Measurements from ENCODE around the gene MRPL58.

MRPL58 gene

GRCh38 chr17:74992223-74992622, 20.2 kb upstream of the MRPL58 start:
- Histone ChIP-seq H4K20me1 (ENCODE audit: insufficient read depth, low read length, poor library complexity, severe bottlenecking) (no peaks in the 10 kb centered on the region), H3K36me3 (ENCODE audit: insufficient read depth, low read length) (no peaks in the 10 kb centered on the region), H3F3A (ENCODE audit: low read depth) (no peaks in the 10 kb centered on the region), H3K4me2 (ENCODE audit: low read depth, low read length, poor library complexity, severe bottlenecking) (no peak overlapping the region), H3K9me2 (replicated peaks; ENCODE audit: low read depth, low read length) (no peaks in the 10 kb centered on the region), H3K79me2 (ENCODE audit: insufficient read depth, low read length) (no peaks in the 10 kb centered on the region), H3K9me3 (ENCODE audit: insufficient read depth, low read depth, low read length) (no peaks in the 10 kb centered on the region), H2AFZ (ENCODE audit: low read length) (no peak overlapping the region), H3K4me3 (ENCODE audit: low read length, poor library complexity, severe bottlenecking) (no peak overlapping the region), H3K9ac (ENCODE audit: low read depth, low read length, poor library complexity, severe bottlenecking) (no peak overlapping the region), H3K4me1 (ENCODE audit: insufficient read depth, low read length, poor library complexity, severe bottlenecking) (peaks cover 6% of the 10 kb centered on the region), H3K27me3 (ENCODE audit: insufficient read depth, low read length, poor library complexity, severe bottlenecking) (peaks cover 14% of the 10 kb centered on the region)
- TF ChIP-seq, protein P1, sequence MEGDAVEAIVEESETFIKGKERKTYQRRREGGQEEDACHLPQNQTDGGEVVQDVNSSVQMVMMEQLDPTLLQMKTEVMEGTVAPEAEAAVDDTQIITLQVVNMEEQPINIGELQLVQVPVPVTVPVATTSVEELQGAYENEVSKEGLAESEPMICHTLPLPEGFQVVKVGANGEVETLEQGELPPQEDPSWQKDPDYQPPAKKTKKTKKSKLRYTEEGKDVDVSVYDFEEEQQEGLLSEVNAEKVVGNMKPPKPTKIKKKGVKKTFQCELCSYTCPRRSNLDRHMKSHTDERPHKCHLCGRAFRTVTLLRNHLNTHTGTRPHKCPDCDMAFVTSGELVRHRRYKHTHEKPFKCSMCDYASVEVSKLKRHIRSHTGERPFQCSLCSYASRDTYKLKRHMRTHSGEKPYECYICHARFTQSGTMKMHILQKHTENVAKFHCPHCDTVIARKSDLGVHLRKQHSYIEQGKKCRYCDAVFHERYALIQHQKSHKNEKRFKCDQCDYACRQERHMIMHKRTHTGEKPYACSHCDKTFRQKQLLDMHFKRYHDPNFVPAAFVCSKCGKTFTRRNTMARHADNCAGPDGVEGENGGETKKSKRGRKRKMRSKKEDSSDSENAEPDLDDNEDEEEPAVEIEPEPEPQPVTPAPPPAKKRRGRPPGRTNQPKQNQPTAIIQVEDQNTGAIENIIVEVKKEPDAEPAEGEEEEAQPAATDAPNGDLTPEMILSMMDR (conservative IDR thresholded peaks at IDR 0.05; ENCODE audit: low read length) = no peak
- no peak for TF ChIP-seq EZH2phosphoT487 (IDR thresholded peaks at IDR 0.05; ENCODE audit: borderline replicate concordance)

- Histone ChIP-seq H3K9me3 (ENCODE audit: insufficient read depth, low read depth, low read length) (no peaks in the 10 kb centered on the region), H2AFZ (ENCODE audit: low read length) (no peak overlapping the region), H3K9ac (ENCODE audit: low read depth, low read length, poor library complexity, severe bottlenecking) (no peak overlapping the region), H3K4me1 (ENCODE audit: insufficient read depth, low read length, poor library complexity, severe bottlenecking) (no peaks in the 10 kb centered on the region), H3K4me3 (ENCODE audit: low read length, poor library complexity, severe bottlenecking) (no peak overlapping the region), H3K9me2 (replicated peaks; ENCODE audit: low read depth, low read length) (no peaks in the 10 kb centered on the region), H3K27me3 (ENCODE audit: insufficient read depth, low read length, poor library complexity, severe bottlenecking) (no peaks in the 10 kb centered on the region), H3K36me3 (ENCODE audit: insufficient read depth, low read length) (no peaks in the 10 kb centered on the region), H3K4me2 (ENCODE audit: low read depth, low read length, poor library complexity, severe bottlenecking) (no peak overlapping the region), H3K79me2 (ENCODE audit: insufficient read depth, low read length) (no peaks in the 10 kb centered on the region), H4K20me1 (ENCODE audit: insufficient read depth, low read length, poor library complexity, severe bottlenecking) (no peaks in the 10 kb centered on the region), H3F3A (ENCODE audit: low read depth) (no peaks in the 10 kb centered on the region)
- TF ChIP-seq, protein P1 (conservative IDR thresholded peaks at IDR 0.05; ENCODE audit: low read length) = no peak
Measured at GRCh38 chr17:74994440-74994839, 18.0 kb upstream of the MRPL58 start.

- Histone ChIP-seq H3K9me3 (ENCODE audit: insufficient read depth, low read depth, low read length) (no peaks in the 10 kb centered on the region), H3K4me3 (ENCODE audit: low read length, poor library complexity, severe bottlenecking) (no peak overlapping the region), H3K4me1 (ENCODE audit: insufficient read depth, low read length, poor library complexity, severe bottlenecking) (no peaks in the 10 kb centered on the region), H3K27me3 (ENCODE audit: insufficient read depth, low read length, poor library complexity, severe bottlenecking) (no peaks in the 10 kb centered on the region), H3K36me3 (ENCODE audit: insufficient read depth, low read length) (no peaks in the 10 kb centered on the region), H3K79me2 (ENCODE audit: insufficient read depth, low read length) (no peaks in the 10 kb centered on the region), H2AFZ (ENCODE audit: low read length) (no peak overlapping the region), H4K20me1 (ENCODE audit: insufficient read depth, low read length, poor library complexity, severe bottlenecking) (no peaks in the 10 kb centered on the region), H3K4me2 (ENCODE audit: low read depth, low read length, poor library complexity, severe bottlenecking) (no peak overlapping the region), H3F3A (ENCODE audit: low read depth) (no peaks in the 10 kb centered on the region), H3K9ac (ENCODE audit: low read depth, low read length, poor library complexity, severe bottlenecking) (no peak overlapping the region), H3K9me2 (replicated peaks; ENCODE audit: low read depth, low read length) (no peaks in the 10 kb centered on the region)
- TF ChIP-seq EZH2phosphoT487 (IDR thresholded peaks at IDR 0.05; ENCODE audit: borderline replicate concordance) = no peak
- TF ChIP-seq, protein P1 (conservative IDR thresholded peaks at IDR 0.05; ENCODE audit: low read length) = no peak
Measured at GRCh38 chr17:74995847-74996246, 16.6 kb upstream of the MRPL58 start.
